HG03108 (cell line): ENCODE measurements around the gene PEX26.
"Not testable (repeated sequence)": the region's sequence is repeated elsewhere in the genome, so short reads cannot be mapped to it uniquely, and the experiment has no call there.

Experiments
- ATAC-seq: cut with Tn5 transposase; IDR thresholded peaks from one replicate; pipeline ENCODE4 v1.9.1; 2021; ENCODE audit warnings: moderate library complexity; ENCODE audit not compliant: unreplicated experiment

Gene PEX26

GRCh38 chr22:18115906-18116371 lies 38.1 kb downstream of the PEX26 start:
- no peak for ATAC-seq

DNA sequence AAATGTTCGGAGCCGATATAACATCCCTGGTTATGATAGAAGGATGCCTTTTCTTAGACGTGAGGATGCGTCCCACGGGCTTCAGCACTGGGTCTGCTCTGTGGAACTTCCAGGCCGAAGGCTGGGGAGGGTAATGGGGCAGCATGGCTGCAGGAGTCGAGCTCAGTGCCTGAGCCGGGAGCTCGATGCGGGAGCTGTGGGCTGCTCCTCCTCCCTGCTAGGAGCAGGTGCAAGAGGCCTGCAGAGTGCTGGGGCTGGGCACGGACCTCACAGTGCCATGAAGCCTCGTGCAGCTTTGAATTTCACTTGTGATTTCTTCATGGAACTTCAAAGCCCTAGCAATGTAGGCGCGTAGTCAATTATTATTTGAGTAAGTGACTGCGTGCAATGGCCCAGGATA lies 38.8 kb downstream of the PEX26 start:
- ATAC-seq, result no peak

GRCh38 chr22:18118345-18118915 lies 40.6 kb downstream of the PEX26 start:
- no peak for ATAC-seq

DNA sequence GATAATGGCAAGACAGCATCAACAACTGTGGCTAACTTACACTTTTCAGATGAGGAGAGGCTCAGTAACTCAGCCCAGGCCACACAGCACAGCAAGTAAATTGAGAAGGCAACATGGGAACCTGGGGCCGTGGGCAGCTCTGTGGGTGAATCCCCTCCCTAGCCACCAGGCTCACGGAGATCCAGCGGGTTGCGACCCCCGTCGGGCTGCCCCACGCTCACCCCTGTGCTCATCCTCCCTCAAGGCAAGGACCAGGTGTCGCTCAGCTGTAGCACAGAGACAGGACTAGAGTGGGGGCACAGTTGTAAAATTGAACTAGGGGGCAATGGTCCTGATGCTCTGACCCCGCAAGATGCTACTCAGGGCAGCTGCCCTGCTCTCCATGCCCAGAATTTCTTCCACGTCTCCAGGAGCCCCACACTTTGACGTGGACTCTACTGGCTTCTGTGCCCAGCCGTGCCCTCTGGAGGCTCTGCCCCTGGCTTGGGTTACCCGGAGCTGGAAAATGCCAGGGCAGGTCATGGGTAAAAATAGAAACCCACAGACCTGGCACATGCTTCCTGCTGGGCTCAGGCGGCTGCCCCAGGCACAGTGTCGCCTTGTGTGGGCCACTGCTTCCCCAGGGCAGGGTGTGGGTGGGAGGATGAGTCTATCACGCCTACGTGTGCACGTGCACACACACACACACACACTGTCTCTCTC lies 41.8 kb downstream of the PEX26 start:
- no peak for ATAC-seq

DNA sequence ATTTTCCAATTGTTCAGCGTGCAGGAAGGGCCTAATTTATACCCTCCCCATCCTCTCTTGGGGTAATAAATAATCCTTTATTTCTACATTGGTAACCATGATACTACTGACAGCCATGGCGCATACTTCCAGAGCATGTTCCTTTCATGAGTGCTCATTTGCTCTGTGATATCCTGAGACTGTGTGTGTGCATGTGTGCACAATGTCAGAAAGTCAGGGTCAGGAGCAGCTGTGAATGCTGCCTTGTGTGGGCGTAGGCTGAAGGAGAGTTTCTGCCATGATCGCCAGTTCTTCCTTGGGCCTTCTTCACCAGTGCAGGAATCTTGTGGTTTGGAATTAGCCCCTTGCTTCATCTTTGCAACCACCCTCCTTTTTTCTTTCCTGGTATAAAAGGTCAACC lies 43.1 kb downstream of the PEX26 start:
- no peak for ATAC-seq

DNA sequence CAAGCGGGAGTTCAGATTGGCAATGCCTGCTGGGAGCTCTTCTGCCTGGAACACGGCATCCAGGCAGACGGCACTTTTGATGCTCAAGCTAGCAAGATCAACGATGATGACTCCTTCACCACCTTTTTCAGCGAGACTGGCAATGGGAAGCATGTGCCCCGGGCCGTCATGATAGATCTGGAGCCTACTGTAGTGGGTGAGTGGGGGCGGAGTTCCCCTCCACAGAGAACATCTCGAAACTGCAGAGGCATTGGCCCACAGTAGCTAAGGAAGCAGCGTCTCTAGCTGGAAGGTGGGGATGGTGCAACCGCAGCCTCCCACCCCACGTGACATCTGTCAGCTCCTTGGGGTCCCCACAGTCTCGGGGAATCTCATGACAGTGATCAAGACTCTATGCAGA lies 43.7 kb downstream of the PEX26 start:
- ATAC-seq, result no peak

GRCh38 chr22:18121954-18122554 lies 44.3 kb downstream of the PEX26 start:
- no peak for ATAC-seq

- not testable (repeated sequence) for ATAC-seq
Measured at GRCh38 chr22:18123476-18124025, 45.8 kb downstream of the PEX26 start.

DNA sequence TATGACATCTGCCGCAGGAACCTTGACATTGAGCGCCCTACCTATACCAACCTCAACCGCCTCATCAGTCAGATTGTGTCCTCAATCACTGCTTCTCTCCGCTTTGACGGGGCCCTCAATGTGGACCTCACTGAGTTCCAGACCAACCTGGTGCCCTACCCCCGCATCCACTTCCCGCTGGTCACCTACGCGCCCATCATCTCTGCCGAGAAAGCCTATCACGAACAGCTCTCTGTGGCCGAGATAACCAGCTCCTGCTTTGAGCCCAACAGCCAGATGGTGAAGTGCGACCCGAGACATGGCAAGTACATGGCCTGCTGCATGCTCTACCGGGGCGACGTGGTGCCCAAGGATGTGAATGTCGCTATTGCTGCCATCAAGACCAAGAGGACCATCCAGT lies 48.8 kb downstream of the PEX26 start:
- ATAC-seq, result no peak

DNA sequence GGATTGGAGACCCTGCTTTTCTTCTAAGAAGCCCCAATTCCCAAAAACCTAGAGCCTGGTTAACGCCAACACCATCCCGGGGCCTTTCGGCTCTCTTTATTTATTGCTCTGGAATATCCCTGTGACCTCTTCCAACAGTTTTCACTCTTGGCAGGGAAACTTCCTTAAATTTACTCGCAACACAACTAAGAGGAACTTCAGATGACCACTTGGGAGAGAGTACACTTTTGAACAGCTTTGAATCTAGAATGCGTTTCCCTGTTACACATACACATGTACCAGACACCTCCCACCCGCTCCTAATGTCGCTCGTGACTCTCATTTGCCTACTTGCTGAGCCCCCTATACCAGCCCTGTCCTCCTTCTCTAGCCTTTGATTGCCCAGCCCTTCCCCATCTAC lies 52.2 kb downstream of the PEX26 start:
- ATAC-seq, result no peak

DNA sequence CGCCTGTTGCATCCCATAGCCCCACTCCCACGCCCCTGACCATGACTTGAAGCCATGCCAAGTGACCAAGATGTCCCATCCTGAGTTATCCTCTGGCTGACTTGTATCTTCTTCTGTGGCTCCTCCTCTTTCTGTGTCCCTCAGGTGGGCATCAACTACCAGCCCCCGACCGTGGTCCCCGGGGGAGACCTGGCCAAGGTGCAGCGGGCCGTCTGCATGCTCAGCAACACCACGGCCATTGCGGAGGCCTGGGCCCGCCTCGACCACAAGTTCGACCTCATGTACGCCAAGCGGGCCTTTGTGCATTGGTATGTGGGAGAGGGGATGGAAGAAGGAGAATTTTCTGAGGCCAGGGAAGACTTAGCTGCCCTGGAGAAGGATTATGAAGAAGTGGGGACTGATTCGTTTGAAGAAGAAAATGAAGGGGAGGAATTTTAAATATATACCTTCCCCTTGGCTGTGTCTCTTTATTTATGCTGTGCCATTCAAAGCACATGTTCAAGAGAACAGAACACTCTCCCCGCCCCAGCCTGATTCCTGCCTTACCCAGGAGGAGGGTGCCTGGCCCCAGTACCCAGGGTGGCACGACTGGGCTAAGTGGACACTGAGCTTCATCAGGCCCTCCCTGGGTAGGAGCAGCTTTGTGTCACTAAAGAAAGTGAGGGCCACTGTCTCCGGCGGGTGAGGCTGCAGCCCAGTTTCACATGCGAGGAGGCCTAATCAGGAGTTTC lies 53.1 kb downstream of the PEX26 start:
- no peak for ATAC-seq

DNA sequence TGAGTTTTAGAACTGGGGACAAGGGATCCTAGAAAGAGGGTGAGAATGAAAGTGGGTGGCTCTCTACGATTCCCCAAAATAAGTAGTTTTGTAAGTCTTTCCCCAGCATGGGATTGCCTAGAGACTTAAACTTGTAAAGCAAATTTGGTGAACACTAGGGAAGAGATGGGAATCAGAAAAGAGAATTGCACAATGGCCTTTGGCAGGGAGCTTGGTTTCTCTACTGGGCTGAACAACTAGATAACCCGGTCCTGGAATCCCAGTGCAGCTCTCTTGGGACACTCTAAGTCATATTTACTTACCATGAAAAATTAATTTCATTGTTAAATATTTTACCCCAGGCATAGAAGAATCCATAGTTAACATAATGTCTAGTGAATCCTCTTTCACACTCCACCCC lies 55.7 kb downstream of the PEX26 start:
- ATAC-seq, result no peak

DNA sequence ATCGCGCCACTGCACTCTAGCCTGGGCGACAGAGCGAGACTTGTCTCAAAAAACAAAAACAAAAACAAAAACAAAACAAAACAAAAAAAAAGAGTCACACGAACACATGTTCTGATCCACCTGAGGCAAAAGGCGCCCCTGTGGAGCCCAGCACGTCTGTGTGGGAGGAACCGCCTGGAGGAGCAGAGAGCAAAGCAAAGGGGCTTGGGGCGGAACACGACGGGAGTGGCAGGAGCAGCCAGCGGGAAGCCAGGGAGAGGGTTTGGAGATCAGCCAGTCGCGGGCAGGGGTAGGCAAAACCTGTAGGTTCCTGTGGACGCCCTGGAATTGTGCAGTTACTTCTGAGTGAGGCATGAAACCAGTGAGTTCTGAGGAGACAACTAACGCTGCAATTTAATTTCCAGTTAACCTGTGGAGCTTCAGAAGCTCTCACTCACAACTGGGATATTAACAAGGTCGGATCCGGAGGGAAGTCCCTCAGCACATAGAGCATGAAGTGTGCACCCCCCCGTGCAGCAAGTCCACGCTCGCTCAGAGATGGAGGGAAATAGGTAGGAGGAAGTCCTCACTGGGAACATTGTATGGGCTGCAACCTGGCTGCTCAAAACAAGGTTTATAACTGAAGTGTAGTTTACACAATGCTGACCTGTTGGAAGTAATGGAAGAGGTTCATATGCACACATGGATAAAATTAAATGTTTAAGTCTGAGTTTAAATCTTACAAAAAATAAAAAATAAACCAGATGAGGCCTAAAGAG lies 59.0 kb downstream of the PEX26 start:
- ATAC-seq, result no peak

DNA sequence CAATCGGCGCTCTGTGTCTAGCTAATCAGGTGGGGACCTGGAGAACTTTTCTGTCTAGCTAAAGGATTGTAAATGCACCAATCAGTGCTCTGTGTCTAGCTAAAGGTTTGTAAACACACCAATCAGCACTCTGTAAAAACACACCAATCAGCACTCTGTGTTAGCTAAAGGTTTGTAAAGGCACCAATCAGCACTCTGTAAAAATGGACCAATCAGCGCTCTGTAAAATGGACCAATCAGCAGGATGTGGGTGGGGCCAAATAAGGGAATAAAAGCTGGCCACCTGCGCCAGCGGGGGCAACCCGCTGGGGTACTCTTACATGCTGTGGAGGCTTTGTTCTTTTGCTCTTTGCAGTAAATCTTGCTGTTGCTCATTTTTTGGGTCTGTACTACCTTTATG lies 63.2 kb downstream of the PEX26 start:
- not testable (repeated sequence) for ATAC-seq

DNA sequence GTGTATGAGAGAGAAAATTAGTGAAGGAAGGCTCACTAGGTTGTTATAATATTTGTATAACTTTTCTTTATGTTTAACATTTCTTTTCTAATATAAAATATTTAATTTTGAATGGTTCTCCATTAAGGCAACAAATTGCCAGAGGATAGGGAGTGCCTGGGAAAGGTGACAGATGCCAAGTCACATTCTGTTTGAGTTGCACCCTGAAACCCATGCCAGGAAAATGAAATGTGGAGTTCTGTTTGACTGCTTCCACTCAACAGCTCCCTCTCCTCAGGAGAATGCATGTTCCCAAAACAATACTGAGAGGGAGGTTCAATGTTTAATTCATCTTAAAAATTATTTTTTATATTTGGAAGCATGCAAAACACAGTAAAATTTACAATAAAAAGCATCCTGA lies 66.3 kb downstream of the PEX26 start:
- no peak for ATAC-seq

GRCh38 chr22:18145676-18146388 lies 68.0 kb downstream of the PEX26 start:
- ATAC-seq, result no peak

- no peak for ATAC-seq
Measured at GRCh38 chr22:18146389-18146753, 68.6 kb downstream of the PEX26 start.

- no peak for ATAC-seq
Measured at GRCh38 chr22:18147791-18148190, 70.0 kb downstream of the PEX26 start.

DNA sequence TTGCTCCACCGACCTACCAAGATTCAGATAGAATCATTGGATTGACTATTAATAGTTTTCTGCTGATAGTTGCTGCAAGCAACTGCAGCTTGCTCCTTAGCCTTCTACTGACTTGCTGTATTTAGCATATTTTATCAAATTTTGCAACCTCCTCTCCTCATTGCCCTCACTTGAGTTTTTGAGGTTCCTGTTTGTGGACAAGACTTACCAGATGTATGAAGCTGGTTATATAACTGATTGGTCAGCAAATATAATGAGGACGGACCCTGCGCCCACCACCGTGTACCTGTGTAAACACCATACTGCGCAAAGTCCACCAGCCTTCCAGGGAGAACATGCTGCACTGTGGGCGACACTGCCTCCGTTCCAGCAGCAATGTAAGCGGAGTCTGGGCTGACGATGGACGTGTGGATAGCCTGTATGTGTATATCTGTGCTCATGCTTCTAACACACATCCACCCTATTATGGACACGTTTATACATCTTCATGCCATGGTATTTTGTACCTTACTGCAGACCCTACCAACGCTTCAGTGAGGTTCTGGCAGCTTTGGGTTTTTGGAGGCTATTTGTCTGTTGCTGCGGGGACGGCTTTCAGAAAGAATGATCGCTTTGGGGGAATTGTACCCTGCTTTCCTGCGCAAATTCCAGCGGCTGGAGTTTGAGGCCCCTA lies 70.6 kb downstream of the PEX26 start:
- ATAC-seq, result no peak

DNA sequence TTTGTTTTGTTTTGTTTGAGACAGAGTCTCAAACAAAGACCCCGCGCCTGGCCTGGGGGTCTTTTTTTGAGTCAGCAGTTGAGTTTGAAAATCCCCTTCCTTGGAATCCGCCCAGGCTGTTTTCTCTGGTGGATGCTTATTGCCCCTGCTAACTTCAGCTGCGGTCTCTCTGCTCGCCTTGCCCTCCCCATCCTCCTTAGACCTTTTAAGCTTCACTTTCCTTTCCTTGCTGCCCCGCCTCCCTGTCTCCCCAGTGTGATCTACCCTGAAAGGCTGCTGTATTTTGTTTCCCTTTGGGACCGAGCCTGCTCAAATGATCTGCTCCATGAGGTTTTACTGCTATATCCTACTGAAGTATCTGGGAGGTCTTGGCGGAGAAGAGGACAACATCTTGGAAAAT lies 74.7 kb downstream of the PEX26 start:
- no peak for ATAC-seq
